ENCODE results near the gene TBRG1.

The TBRG1 gene

DNA sequence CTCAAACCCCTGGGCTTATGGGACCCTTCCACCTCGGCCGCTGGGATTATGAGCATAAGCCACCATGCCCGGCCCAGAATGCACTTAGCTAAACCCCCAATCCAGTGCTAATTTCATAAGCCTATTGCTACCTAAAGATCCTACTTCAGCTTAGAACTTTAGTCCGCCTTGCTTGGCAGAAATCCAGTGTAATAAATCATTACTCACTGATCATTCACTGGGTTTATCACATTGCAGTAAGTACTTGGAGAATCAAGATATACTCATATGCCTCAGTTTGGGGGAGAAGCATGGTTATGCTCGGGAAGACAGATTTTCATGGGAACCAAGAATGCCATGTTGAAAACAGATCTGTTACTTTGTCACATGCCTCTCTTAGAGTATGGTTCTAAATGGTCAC, 3.8 kb upstream of the TBRG1 start:
- no peak for DNase-seq

DNA sequence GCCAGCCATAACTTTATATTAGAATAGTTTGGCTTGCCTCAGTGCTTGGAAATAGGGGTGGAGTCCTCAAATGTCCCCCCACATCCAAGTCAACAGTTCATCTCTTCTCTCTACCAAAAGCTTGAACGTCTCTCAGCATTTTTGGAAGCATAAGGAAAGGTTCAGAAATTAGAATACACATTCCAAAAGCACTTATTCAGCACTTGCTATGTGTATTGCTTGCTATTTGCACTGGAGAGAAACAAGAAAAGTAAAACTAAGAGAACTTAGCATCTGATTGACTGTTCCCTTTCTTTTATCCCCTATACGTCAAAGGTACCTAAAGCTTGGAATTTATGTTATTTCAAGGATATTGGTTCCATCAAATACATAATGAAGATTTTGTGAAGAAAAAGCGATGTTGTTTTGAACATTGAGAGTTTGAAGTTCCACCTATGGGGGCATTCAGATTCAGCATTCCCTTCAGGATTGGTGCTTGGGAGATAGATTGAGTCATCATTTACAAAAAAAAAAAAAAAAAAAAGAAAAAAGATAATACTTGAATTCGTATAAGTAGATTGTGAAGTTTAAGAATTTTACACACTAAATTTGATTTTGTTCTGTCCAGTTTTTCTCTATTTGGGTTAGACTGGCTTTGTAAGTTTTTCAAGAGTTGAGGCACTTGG, 1.3 kb downstream of the TBRG1 start:
- DNase-seq, result no peak

DNA sequence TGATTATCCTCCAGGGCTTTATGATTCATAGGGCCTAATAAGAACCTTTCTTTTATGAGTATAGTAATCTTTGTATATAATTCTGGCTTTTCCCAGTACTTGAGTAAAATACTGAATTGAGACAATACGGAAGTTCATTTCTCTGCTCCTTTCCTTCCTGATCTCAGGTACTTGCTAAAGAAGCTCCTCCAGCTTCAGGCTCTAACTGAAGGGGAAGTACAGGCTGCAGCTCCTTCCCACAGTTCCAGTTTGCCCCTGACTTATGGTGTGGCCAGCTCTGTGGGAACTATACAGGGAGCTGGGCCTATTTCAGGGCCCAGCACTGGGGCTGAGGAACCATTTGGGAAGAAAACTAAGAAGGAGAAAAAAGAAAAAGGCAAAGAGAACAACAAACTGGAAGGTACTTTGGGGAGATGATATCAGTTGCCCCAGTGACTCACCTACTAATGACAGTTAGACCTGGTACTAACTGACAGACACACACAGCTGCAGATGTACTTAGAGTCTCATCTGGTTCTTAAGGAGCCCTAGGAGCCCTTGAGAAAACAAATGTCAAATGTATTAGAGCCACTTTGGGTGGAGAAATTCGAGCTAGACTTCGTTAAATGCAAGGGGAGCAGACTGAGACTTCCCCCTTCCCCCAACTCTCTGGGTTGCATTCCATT, 3.0 kb downstream of the TBRG1 start:
- DNase-seq, result no peak

DNA sequence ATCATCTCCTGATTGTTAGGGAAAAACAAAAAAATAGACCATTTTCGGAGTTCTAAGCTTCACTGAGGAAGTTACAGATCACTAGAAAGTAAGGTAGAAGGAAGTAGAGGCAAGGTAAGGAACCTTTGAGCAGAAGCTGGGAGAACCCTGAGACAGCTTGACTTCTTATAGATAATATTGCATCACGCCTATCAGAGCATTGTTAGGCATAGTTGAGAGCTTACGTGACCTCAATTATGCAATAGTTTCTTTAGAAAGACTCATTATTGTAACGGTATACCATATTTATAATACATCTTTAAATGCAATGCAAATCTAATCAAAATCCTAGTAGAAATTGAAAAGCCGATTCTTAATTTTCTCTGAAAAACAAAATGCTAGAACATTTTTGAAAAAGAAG, 4.9 kb downstream of the TBRG1 start:
- DNase-seq, result no peak

DNA sequence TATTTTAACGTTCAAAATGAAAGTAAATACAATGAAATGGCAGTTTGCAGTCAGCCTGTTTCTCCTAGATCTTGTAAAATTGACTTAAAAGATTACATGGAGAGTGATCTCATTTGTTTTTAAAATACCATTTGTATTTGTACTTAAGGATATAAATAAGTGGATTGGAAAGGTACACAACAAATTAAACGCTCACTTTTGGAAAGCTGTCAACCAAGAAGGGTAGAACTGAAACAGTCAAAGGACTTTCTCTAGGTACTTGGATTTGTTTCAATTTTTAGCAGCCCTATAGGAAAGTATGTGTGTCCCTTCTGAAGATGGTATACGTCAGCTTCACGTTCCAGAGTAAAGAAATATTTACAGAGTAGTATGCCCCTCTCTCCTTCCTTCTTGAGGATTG, 7.3 kb downstream of the TBRG1 start:
- no peak for DNase-seq

DNA sequence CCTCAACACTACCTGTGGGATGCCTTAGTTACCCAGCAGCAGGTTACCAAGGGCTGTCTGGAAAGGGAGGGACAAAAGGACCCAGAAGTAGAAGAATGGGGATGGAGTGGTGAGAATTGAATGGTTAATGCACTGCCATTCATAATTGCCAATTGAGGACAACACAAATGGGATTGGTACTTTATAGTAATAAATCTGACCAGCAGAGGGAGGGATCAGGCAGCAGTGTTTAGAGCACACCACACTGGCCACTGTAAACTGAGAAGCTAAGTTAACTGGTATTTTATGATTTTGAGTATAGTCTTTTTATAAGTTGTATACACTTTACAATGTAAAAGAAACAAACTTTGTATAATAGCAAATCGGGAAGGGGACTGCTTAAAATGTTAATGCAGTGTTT, 10.7 kb downstream of the TBRG1 start:
- no peak for DNase-seq

DNA sequence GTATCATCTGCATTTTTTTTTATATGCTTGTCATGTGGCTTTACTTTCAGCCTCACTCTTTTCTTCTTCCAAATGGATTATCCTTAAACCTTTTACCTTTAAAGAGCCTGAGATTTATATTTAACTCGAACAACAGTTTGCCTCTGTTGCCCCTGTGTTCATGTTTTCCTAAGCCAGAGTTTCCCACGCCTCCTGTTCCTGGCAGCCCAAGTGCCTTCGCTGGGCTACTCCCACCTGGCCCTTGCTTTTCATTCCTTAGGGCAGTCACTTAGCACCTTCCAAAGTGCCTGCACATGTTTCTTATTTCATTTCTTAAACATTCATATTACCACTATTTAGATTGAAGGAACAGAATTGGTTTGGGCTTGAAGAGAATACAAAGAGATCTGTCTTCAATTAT, 13.3 kb downstream of the TBRG1 start:
- no peak for DNase-seq

DNA sequence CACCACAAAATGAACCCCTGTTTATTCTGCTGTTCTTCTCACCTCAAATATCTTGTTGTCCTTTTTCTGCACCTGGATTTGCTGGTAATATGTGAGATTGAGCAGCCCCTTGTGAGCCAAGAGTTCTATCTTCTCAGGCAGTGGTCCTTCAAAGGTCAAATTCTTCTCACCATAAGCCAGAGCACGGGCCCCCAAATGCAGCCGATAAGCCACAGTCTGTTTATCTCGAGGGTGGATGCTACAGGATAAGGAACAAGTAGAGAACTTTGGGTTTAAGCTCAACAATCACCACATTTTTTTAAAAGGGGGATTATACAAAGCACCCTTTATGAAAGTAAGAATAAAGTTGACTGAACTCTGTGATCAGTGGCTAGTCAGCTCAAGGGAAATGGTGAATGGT, 15.8 kb downstream of the TBRG1 start:
- no peak for DNase-seq

DNA sequence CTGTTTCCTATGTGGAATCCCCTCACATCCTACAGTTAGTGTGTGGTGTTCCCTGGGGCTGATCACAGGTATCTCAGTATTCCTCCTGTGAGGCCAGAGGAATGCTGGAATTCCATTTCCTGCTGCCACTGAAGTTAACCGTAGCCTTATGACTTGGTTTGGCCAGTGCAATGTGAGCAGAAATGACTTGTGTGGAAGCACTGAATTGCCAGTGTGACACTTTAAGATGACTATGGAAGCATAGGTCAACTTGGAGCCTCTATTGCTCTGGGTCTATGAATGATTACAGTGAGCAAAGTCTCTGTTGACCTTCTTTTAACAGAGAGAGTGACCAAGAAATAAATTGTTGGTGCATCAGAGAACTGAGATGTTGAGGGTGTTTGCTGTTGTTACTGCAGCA, 16.5 kb downstream of the TBRG1 start:
- no peak for DNase-seq

DNA sequence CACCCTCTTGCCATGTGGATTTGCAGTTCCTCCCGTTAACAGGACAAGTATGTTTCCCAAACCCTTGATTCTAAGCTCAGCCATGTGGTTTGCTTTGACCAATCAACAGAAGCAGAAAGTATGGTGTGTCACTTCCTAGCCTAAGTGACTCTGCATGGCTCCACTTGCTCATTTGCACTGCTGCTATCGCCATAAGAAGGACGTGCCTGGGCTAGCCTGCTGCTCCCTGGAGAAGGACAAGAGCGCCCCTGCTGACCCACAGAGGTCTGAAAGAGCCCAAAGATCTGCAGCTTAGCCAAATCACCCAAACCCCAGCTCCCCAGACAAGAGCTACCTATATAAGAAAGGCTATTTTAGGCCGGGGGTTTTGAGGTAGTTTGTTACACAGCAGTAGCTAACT, 18.0 kb downstream of the TBRG1 start:
- no peak for DNase-seq

DNA sequence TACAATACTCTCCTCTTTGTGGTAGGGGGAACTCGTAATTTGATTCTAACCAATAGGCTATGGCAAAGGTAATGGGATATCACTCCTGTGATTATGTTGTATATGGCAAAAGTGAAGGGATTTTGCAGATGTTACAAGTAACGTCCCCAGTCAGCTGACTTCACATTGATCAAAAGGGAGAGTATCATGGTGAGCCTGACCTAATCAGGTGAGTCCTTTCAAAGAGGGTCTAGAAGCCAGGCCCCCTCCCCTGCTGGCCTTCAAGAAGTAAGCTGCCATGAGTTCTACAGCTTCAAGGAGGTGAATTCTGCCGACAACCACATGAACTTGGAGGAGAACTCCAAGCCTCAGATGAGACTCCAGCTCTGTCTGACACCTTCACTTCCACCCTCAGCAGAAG, 20.0 kb downstream of the TBRG1 start:
- DNase-seq, result no peak

DNA sequence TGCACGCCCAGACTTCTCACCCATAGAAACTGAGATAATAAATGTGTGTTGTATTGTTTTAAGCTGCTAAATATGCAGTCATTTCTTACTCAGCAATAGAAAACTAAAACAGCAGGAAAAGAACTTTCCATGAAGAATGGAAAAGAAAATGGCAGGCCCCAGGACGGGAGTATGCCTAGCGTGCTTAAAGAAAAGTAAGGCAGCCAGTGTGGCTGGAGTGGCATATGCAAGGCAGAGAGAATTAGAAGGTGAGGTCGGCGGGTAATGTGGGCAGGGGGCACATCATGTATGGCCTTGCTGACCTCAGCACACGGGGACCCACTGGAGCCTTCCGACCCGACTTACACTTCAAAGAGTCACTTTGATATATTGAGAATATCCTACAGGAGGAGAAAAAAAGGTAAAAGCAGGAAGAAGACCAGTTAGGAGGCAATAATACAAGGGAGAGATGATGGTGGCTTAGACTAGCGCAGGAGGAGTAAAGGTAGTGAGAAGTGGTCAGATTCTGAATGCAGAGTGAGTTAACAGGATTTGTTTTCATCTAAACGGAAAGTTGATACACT, 20.5 kb downstream of the TBRG1 start:
- no peak for DNase-seq

DNA sequence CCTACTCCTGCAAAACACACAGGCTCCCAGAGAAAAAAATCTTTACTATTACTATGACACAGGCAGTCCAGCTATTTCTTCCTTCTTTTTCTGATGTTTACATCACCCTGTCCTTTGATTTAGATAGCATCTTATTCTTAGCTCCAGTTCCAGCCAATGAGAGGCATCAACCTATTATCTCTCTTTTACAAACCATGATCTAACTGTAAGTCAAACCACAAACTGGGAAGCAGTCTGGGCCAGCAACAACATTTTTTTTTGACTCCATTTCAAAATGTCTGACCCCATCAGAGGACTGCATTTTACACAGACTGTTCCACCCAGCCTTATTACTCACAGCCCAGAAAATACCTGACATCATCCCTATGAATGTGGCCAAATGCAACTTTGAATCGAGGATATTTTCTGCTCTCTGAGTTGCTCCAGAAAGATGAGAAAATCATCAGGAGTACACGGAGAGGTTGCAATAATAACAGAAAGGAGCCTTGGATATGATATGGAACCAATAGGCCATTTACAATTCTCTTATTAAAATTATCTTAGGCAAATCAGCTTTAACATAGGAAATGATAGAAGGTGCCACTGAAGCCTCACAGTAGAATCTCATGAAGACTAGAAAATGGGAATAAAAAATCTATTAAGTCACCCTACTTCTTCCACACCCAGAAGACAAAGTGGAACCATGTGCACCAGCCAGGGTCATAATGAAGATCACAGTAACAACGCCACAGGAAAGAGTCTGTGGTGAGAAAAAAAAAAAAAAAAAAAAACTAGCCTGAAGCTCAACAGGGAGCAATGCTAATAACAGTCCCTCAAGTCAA, 21.2 kb downstream of the TBRG1 start:
- no peak for DNase-seq

DNA sequence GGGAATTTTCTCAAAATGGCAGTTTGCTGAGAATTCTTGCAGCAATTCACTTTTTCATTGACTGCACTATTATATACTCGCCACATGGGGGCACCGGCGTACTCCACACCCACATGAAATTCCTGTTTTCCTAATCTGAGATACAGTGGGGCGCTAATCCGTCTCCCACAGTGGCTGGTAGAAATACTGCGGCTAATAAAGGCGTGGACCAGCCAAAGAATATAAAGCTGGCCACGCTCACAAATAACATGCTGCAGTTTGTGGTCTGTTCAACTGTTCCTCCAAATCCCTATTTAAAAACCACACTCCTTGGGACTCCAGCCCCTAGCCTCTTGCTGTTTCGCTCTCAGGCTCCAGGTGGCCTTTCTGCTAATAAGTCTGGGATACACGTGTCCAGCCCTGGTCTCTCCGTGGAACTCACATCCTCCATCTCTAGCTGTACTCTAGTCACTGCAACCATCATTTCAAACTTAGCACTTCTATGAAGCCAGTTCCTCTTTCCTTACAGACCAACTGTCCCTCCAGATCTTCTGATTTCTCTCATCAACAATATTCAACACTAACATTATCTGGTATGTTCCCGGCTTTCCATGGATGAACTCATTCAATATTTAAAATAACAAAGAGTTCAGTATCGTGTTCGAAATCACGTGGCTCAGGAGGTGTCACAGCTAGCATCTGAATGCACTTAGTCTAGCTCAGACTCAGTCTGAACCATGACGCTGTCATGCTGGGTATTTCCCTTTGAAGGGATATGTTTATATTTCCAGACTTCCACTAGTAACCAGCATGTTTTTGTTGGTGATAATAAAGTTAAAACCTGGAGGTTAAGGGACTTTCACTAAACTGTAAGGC, 22.0 kb downstream of the TBRG1 start:
- DNase-seq, result peak; percentile 25

DNA sequence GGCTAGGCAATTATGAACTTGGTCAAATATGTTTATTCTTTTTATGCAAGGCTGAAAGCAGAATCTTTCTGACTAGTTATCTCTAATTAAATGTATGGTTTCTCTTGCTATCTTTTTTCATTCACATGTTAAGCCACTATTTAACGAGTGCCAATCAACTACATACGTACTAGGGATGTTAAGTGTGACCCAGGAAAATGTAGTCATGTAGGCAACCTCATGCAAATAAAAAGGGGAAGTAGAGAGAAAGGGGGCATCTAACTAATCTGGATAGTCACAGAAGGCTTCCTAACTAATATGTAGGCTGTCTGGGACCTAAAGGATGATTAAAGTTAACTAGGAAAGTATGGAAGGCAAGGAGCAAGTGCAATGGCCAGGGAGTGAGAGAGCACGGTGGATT, 23.5 kb downstream of the TBRG1 start:
- DNase-seq, result no peak

DNA sequence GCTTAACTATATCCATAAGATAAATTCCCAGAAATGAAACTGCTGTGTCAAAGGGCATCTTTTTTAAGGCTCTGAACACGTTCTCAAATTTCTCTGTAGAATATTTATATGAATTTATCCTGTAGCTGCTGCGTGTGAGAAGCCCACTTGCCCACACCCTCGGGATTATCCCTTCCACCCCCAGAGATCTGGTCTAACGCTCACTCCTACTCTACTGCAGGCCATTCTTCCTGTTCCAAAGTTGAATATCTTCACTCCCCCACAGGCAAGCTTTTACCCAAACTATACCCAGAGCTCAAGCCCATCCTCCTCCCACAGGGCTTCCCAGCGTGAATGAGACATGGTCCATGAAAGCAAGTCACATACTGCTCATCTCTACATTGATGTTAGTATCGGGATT, 25.9 kb downstream of the TBRG1 start:
- DNase-seq, result no peak

DNA sequence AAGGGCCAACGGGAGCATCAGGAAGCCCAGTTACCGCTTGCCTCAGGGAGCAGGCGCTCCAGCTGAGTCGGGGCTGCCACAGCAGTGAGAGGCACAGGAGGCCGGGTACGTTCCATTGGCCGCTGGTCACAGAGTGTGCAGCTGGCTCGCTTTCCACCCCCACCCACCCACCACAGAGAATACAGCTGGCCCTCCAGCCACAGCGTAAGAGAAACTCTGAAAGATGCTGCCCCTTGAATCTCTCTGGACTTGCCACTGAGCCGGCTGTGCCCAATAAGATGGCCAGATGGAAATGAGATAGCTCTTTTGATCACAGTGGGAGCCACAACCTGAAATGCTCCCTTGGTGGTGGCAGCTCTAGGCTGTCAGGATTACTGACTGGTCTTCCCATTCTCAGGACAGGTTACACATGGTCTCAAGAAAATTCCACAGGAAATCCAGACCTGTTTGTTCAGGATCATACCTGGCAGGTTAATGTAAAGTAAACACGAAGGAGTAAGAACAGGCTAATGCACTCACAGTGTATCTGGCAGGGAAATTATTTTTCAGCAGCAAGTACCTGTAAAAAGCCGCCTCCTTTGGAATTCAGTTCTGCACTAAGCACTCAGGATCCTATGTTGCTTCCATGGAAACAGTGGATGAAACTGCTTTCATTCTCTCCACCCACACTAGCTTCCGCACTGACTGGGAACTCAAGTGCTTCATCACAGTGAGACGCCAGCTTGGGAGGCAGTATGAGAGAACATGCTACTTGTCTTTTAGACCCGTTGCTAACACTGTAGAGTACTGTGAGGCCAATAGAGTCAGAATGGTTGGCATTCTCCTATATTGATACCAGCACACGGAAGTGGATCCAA, 34.3 kb downstream of the TBRG1 start:
- DNase-seq, result no peak

DNA sequence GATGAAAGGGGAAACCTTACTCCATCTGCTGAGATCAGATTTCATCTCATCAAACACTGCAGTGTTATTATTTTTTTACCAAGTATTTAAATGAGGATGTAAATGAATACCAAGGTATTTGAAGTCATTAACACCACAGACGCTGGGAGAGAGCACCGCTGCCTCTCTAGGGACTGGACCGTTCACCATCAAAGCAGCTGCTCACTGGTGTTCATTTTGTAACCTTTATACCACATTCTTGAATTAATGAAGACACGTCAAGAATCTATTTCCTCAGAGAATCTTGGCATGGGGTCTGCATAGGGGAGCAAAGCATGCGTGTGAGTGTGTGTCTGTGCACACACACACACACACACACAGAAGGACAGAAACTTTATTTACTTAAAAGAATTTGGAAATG, 35.2 kb downstream of the TBRG1 start:
- no peak for DNase-seq

DNA sequence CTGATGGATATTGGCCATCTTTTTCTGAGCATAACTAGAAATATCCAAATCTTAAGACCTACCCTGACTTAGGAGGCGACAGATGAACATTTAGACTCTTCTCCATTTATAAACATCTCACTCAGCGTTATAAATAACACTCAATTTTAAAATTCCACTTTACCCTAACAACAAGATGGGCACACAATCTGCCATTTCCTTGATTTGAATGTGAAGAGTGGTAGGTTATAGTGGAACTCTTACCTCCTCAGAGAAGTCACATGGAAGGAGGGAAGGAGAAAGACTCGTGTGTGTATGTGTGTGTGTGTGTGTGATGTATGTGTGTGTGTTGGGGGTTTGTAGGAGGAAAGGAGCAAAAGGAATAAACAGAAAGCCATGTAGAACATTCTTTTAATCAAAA, 35.8 kb downstream of the TBRG1 start:
- no peak for DNase-seq

DNA sequence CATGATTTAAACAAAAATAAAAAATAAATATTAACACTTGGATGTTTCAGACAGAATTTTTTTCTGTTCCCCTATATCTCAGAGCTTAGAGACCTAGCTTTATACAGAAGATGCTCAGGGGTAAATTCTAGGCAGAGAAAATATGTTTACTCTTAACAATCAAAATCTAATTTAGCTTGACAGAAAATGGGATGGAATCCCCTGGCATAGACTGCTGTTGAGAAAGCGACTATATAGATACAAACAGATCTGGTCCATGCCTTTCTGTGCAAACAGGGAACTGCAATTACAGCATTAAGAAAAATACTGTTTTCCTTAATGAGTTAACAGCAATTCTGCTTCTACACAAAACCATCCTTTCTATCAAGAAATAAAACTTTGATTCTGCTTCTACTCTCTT, 36.3 kb downstream of the TBRG1 start:
- no peak for DNase-seq

DNA sequence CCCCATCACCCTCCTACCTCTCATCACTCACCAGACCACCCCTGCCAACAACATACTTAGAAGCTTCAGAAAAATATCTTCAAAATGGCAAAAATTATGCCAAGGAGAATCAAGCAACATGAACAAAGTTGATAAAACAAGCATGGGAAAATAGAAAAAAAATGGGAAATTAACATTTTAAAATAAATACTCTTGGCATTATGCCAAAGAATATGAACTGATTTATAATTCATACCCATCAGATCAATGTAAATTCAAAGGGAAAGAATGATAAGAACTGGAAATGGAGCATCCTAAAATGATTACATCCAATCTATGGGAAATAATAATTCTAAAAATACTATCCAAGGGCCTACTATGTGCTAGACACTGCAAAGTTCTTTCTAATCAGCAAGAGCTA, 38.9 kb downstream of the TBRG1 start:
- DNase-seq, result no peak

DNA sequence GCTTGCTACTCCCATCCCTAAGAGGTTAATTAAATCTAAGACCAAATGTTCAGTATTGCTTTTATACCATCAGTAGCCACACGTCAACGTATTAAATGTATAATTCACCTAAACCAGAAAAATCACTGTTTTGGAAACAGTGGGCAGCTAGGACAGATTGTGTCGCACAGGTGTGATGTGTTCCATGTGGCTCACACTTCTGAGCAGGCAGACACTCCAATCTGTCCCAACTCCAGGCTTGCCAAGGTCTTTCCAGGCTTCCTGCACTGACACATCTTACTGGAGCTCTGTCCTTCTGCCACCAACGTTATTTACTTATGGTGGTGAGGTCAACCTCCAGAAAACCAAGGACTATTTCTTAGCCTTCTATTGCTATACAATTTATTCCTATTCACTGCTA, 39.4 kb downstream of the TBRG1 start:
- DNase-seq, result no peak
